GM12878 (cell line): Measurements from ENCODE around the gene CEP83.

Source experiments
- CBX5 ChIP-seq: sonication (generic); IDR thresholded peaks from 2 replicates; pipeline ENCODE4 v1.6.1; 2016; ENCODE audit warnings: low read depth, moderate library complexity, mild to moderate bottlenecking, inconsistent platforms
- CTCF ChIP-seq, 3 experiments: IDR thresholded peaks in 2 of 3; conservative IDR thresholded peaks in 1 of 3; 2 replicates each; pipeline ENCODE4 v1.5.1; 2011; ENCODE audit warnings: low read depth in 3 of 3, low read length in 3 of 3, mild to moderate bottlenecking in 3 of 3, control low read depth in 2 of 3, moderate library complexity in 2 of 3, inconsistent platforms in 1 of 3, mixed read lengths in 1 of 3; ENCODE audit not compliant: control insufficient read depth in 2 of 3, insufficient read depth in 1 of 3; ENCODE audit errors: extremely low read depth in 1 of 3
- JUND ChIP-seq: IDR thresholded peaks from 2 replicates; pipeline ENCODE4 v1.6.1; 2012; ENCODE audit warnings: low read depth, mild to moderate bottlenecking, low read length, improper control_type of control experiment, moderate library complexity
- NRF1 ChIP-seq: conservative IDR thresholded peaks from 2 replicates; pipeline ENCODE4 v1.6.1; 2011; ENCODE audit warnings: mild to moderate bottlenecking, low read depth, low read length, improper control_type of control experiment
- POLR2A ChIP-seq: IDR thresholded peaks from 2 replicates; pipeline ENCODE4 v1.6.1; 2011; ENCODE audit warnings: low read depth, mild to moderate bottlenecking, low read length
- SMC3 ChIP-seq: IDR thresholded peaks from 2 replicates; pipeline ENCODE4 v1.6.1; 2011; ENCODE audit warnings: low read length, improper control_type of control experiment, borderline replicate concordance
- SREBF1 ChIP-seq: IDR thresholded peaks from 2 replicates; pipeline ENCODE4 v1.6.1; 2012; ENCODE audit warnings: mild to moderate bottlenecking, low read length
- TCF12 ChIP-seq: IDR thresholded peaks from 2 replicates; pipeline ENCODE4 v1.6.1; 2011; ENCODE audit warnings: low read depth, mild to moderate bottlenecking, low read length
- ZNF207 ChIP-seq: fragments of 450-650 bp; IDR thresholded peaks from 2 replicates; pipeline ENCODE4 v1.6.1; 2014; ENCODE audit warnings: antibody characterized with exemption, mild to moderate bottlenecking, borderline replicate concordance

DNA sequence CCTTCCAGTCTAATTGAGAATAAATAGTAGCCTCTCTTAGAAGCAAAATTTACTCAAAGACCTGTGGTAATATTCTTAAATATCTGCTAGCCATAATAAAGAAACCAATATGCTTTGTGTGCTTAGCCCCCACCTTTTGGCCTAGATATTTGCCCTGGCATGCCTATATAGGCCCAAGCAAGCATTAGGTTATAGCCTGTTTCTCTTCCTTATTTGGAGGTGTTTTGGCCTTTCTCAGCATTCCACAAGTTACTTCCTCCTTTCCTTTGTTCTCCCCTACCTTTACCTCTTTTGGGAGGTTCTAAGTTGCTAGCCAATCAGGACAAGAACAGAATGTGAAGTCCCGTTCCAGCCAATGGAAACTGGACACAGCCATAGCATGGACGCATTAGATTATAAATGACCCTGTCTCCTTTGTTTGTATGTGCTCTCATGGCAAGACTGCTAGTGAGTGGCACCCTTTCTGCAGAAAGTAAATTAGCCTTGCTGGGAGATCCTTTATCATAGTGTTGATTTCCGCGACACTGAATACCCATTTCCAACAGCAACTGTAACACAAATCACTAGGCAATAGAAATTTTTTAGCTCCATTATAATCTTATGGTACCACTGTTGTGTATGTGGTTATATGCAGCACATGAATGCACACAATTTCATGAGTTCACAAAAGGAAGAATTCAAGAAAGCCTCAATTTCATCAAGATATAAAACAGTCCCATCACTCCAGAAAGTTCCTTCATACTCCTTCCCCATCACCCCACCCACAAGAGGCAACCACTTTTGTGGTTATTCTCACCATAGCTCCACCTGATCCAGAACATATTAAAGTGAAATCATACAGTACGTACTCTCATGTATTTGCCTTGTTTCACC, 37.6 kb downstream of the CEP83 start:
- TF ChIP-seq CTCF (IDR thresholded peaks at IDR 0.05 in 2 of 3, conservative IDR thresholded peaks at IDR 0.05 in 1 of 3; ENCODE audit: control insufficient read depth in 2 of 3, extremely low read depth in 1 of 3, insufficient read depth in 1 of 3, low read depth in 3 of 3, low read length in 3 of 3) = no peak
- TF ChIP-seq ZNF207 = no peak
- TF ChIP-seq SREBF1 = no peak
- no peak for TF ChIP-seq TCF12
- TF ChIP-seq CBX5 = peak; percentile 100
- TF ChIP-seq JUND = no peak
- TF ChIP-seq SMC3 = no peak
- no peak for TF ChIP-seq NRF1
- no peak for TF ChIP-seq POLR2A
